ENCODE data around the gene CCDC89. TPM values are rescaled to one million over a fixed set of nuclear protein-coding genes. Genes with fewer than 3 reads are reported as not detected.

Gene CCDC89
- total and polyA plus RNA-seq, 2 donors (not counting 3 experiments of a cell fraction or from before 2014, with no cell fraction given): not detected

- peaks cover 0 to 21% of the 10 kb centered on the region in 2 experiments for H3K36me3 ChIP-seq (ENCODE audit: control insufficient read depth in 2 of 2, extremely low read depth in 1 of 2, insufficient read depth in 2 of 2, low read length in 2 of 2)
- DNase-seq (ENCODE audit: low read depth, low spot score) (no peak), FAIRE-seq (no peak)
- H3K9me3 ChIP-seq (replicated peaks; ENCODE audit: control insufficient read depth, insufficient read depth, low read length): no peaks in the 10 kb centered on the region
- BruUV-seq (replicated peaks): no TSS peak
- ChIA-PET CTCF (no interaction called here), POLR2A (interaction anchor here (1.3 kb wide), 1 partner anchor 9 kb away, joined by 3 read pairs; no protein-coding TSS in a partner anchor)
- intact Hi-C loops (cut with micrococcal nuclease): no loop called here
- H4K20me1 ChIP-seq (replicated peaks; ENCODE audit: control insufficient read depth, extremely low read depth, insufficient read depth, low read length): peaks cover 20% of the 10 kb centered on the region
- dilution Hi-C loops (cut with MboI; ENCODE audit: extremely low pct_ligation_motif_present, low sequenced_read_pairs): no loop called here
- peaks cover 62% of the 10 kb centered on the region for H3K79me2 ChIP-seq (ENCODE audit: control insufficient read depth, insufficient read depth, low read length)
- H3K9me1 ChIP-seq (replicated peaks; ENCODE audit: control insufficient read depth, extremely low read depth, insufficient read depth, low read length): no peaks in the 10 kb centered on the region
- no peak overlapping the region for H3K4me3 ChIP-seq (replicated peaks in 1 of 3; ENCODE audit: insufficient read depth in 1 of 3, low read depth in 1 of 3, low read length in 3 of 3)
- H2AFZ ChIP-seq (ENCODE audit: low read depth, low read length): no peak overlapping the region
- H3K4me2 ChIP-seq (ENCODE audit: insufficient read depth, low read length): no peak overlapping the region
- no peak overlapping the region for H3K27ac ChIP-seq (ENCODE audit: insufficient read depth, low read depth, low read length)
- no peak overlapping the region for H3K9ac ChIP-seq (replicated peaks; ENCODE audit: extremely low read depth, insufficient read depth, low read length)
- no peaks in the 10 kb centered on the region for H3K27me3 ChIP-seq (ENCODE audit: control insufficient read depth in 2 of 2, insufficient read depth in 2 of 2, low read length in 2 of 2)
- TF ChIP-seq JUN (IDR thresholded peaks at IDR 0.05; ENCODE audit: borderline replicate concordance, insufficient read depth, insufficient read length, low read depth) (no peak), POLR2AphosphoS5 (IDR thresholded peaks at IDR 0.05; ENCODE audit: insufficient read depth, low read depth, low read length) (no peak), FOS (IDR thresholded peaks at IDR 0.05; ENCODE audit: borderline replicate concordance, insufficient read depth, low read length) (no peak), MYC (IDR thresholded peaks at IDR 0.05; ENCODE audit: low read depth, low read length) (no peak), EZH2 (IDR thresholded peaks at IDR 0.05; ENCODE audit: borderline replicate concordance, low read depth, low read length, severe bottlenecking) (no peak), CTCF (IDR thresholded peaks at IDR 0.05; ENCODE audit: extremely low read depth in 1 of 2, insufficient read depth in 1 of 2, low read depth in 1 of 2, low read length in 2 of 2) (no peak), POLR2A (IDR thresholded peaks at IDR 0.05; ENCODE audit: low read depth, low read length) (no peak)
- H3K4me1 ChIP-seq (ENCODE audit: control insufficient read depth, extremely low read depth, insufficient read depth, low read length): peaks cover 37% of the 10 kb centered on the region
Observed at GRCh38 chr11:85658180-85658579, 27.8 kb downstream of the CCDC89 start.

Data from endothelial cell of umbilical vein (primary cell).